Spleen (tissue), 11 donors: ENCODE measurements around the gene INKA2. TPM values are rescaled to one million over a fixed set of nuclear protein-coding genes. Genes with fewer than 3 reads are reported as not detected.

Experiments
- DNase-seq: peaks from one replicate; pipeline ENCODE4 v3.0.0-alpha.2; 2020
- H3K27ac ChIP-seq, 8 donors: fragments of 200-600 bp; sonication (generic) in 7 of 8; 1 replicate in 4 of 8; 2 replicates in 4 of 8; pipeline versions ENCODE4 v1.5.0 to v1.8.0; 2016 to 2021; ENCODE audit warnings: inconsistent platforms in 4 of 8, mild to moderate bottlenecking in 4 of 8, moderate library complexity in 1 of 8
- H3K27me3 ChIP-seq, 7 donors: fragments of 200-600 bp; sonication (generic) in 6 of 7; replicated peaks in 1 of 7; 1 replicate in 4 of 7; 2 replicates in 3 of 7; pipeline versions ENCODE4 v1.5.0 to v1.8.0; 2016 to 2021; ENCODE audit warnings: inconsistent platforms in 3 of 7, mild to moderate bottlenecking in 1 of 7
- H3K36me3 ChIP-seq, 6 donors: fragments of 200-600 bp; sonication (generic) in 5 of 6; 1 replicate in 4 of 6; 2 replicates in 2 of 6; pipeline versions ENCODE4 v1.5.0 to v1.8.0; 2016 to 2021; ENCODE audit warnings: inconsistent platforms in 2 of 6
- H3K4me1 ChIP-seq, 6 donors: fragments of 200-600 bp; sonication (generic) in 5 of 6; 1 replicate in 3 of 6; 2 replicates in 3 of 6; pipeline versions ENCODE4 v1.5.0 to v1.8.0; 2016 to 2021; ENCODE audit warnings: inconsistent platforms in 3 of 6
- H3K4me3 ChIP-seq, 8 donors: fragments of 200-600 bp; sonication (generic) in 7 of 8; 1 replicate in 4 of 8; 2 replicates in 4 of 8; pipeline versions ENCODE4 v1.5.0 to v1.8.0; 2016 to 2021; ENCODE audit warnings: inconsistent platforms in 4 of 8, mild to moderate bottlenecking in 4 of 8, moderate library complexity in 2 of 8
- H3K9me3 ChIP-seq, 8 donors: fragments of 200-600 bp; sonication (generic) in 7 of 8; 1 replicate in 4 of 8; 2 replicates in 4 of 8; pipeline versions ENCODE4 v1.5.0 to v1.8.0; 2016 to 2021; ENCODE audit warnings: inconsistent platforms in 4 of 8
- POLR2A ChIP-seq, 3 donors: fragments of 450-650 bp; IDR thresholded peaks; one replicate each; pipeline ENCODE4 v1.5.1; 2017; ENCODE audit warnings: antibody characterized with exemption in 3 of 3, mild to moderate bottlenecking in 1 of 3
- POLR2AphosphoS5 ChIP-seq, 3 donors: sonication (generic); formaldehyde crosslinking; IDR thresholded peaks; one replicate each; pipeline ENCODE4 v1.5.1; 2017; ENCODE audit warnings: antibody characterized with exemption in 3 of 3
- WGBS, 5 donors: extraction: QIAGEN DNeasy Blood & Tissue Kit in 3 of 5; methylation state at CpG; one replicate each; pipeline versions ENCODE4 v1.1.5 to v1.1.7; 2013 to 2018; 5-methylcytosine and 5-hydroxymethylcytosine counted together
- intact Hi-C: fragments of 100-400 bp; cut with DNase I; formaldehyde crosslinking; loops from one replicate; pipeline ENCODE4 v1.15.0; 2023; ENCODE audit warnings: low total_unique reads
- polyA plus RNA-seq, 3 donors: library from polyadenylated mRNA; stranded (reverse); fragments of 200-250 nt; gene quantifications; one replicate each; pipeline ENCODE4 v1.2.1, GENCODE V29; 2013
- total RNA-seq, 7 donors: library from RNA; depleted of rRNA in 3 of 7; stranded (reverse); fragments of >200 nt in 3 of 7; fragmentation: NEBNext Ultra II Directional in 4 of 7; extraction: Animal tissue kit (Norgen Biotek cat#: 25700) in 4 of 7; gene quantifications; one replicate each; pipeline versions ENCODE4 v1.1.0 to v1.2.1, GENCODE V29; 2016 to 2021
- TF ChIP-seq, protein P1 (sequence below), 11 experiments: fragments of 200-600 bp in 7 of 11; fragments of 450-650 bp in 4 of 11; sonication (generic) in 4 of 11; IDR thresholded peaks in 8 of 11; conservative IDR thresholded peaks in 3 of 11; 1 replicate in 7 of 11; 2 replicates in 4 of 11; pipeline versions ENCODE4 v1.4.0 to v1.8.0; 2016 to 2021; ENCODE audit warnings: antibody characterized with exemption in 11 of 11, inconsistent platforms in 4 of 11, mild to moderate bottlenecking in 1 of 11
- donor health status: healthy with polysubstance abuse.
- donor health status: DM: no; HTN: no; CAD: no; lungs with moderate emphysema.
- donor health status: DM: no; HTN: no; CAD: no.
- donor health status: Bipolar disorder and iron deficiency.
- donor health status: healthy.
- donor health status: DM: no; HTN: no; CAD: no.
- donor health status: DM: yes; HTN: yes; CAD: no.

Gene INKA2
- total and polyA plus RNA-seq, 10 donors, result 0.41 to 12.5 (median 6.4) TPM

DNA sequence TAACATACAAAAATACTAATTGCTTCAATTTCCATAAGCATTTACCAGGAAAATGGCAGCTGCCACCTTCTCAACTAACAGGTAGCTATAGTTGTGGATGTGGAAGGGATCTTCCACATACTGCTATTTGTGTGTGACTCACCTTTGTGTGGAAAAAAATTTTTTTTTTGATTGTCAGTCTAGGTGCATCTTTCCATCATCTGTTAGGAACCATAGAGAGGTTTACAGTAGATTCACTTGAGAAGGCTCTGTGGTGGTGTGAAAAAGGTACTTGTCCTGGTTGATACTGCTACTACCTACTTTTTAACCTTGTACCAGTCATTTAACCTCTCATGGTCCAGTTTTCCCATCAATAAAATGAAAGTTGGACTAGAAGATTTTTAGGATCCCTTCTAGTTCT lies 29.4 kb upstream of the INKA2 start:
- Histone ChIP-seq H3K36me3 (peaks cover 0 to 61% (median 45%) of the 10 kb centered on the region in 6 donors), H3K9me3 (no peaks in the 10 kb centered on the region), H3K4me1 (peaks cover 0 to 9% (median 2%) of the 10 kb centered on the region in 6 donors), H3K27ac (no peak overlapping the region), H3K27me3 (no peaks in the 10 kb centered on the region), H3K4me3 (no peak overlapping the region)
- no peak for DNase-seq
- TF ChIP-seq POLR2AphosphoS5 (IDR thresholded peaks at IDR 0.05) (no peak), POLR2A (IDR thresholded peaks at IDR 0.05) (no peak)
- TF ChIP-seq, protein P1, sequence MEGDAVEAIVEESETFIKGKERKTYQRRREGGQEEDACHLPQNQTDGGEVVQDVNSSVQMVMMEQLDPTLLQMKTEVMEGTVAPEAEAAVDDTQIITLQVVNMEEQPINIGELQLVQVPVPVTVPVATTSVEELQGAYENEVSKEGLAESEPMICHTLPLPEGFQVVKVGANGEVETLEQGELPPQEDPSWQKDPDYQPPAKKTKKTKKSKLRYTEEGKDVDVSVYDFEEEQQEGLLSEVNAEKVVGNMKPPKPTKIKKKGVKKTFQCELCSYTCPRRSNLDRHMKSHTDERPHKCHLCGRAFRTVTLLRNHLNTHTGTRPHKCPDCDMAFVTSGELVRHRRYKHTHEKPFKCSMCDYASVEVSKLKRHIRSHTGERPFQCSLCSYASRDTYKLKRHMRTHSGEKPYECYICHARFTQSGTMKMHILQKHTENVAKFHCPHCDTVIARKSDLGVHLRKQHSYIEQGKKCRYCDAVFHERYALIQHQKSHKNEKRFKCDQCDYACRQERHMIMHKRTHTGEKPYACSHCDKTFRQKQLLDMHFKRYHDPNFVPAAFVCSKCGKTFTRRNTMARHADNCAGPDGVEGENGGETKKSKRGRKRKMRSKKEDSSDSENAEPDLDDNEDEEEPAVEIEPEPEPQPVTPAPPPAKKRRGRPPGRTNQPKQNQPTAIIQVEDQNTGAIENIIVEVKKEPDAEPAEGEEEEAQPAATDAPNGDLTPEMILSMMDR (IDR thresholded peaks at IDR 0.05 in 8 of 11, conservative IDR thresholded peaks at IDR 0.05 in 3 of 11), result no peak
- intact Hi-C loops, result no loop called here

DNA sequence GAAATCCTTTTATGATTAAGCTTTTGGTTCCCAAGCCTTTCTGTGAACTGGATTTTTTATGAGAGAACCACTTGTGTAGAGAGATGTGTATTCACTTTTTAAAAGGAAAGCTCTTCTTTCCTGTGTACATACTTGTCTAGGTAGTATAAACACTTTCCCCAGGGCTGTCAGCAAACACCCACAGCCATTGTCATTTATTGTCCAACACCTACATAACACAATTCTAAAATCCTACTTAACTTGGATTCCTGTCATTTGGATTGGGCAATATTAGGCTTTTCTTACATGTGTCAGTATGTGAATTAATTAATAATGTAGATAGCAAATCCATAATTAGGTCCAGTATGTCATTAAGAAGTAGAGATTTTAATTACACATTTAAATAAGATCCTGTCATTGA lies 28.8 kb upstream of the INKA2 start:
- no peak overlapping the region for H3K4me3 ChIP-seq
- H3K27ac ChIP-seq, result peak overlapping the region in 1 of 8 donors; percentile 6
- intact Hi-C loops, result no loop called here

DNA sequence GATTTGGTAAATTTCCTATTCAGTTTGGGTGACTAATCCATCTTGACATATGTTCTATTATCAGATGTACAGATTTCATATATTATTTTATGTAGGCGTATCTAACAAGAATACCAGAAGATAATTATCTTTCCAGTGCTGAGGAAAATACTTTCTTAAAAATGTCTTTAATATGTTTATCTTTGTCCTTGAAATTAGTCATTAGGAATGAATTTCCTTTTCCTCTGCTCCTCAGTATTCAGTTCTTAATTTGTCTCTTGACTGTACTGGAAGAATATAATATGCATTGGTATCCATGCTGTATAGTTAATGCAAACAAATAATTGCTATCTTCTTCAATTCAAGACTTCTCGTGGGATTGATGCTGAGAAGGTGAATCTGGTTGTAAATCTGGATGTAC lies 23.1 kb upstream of the INKA2 start:
- Histone ChIP-seq H3K27me3 (no peaks in the 10 kb centered on the region), H3K36me3 (peaks cover 0 to 100% (median 74%) of the 10 kb centered on the region in 6 donors), H3K9me3 (no peaks in the 10 kb centered on the region), H3K27ac (no peak overlapping the region), H3K4me3 (no peak overlapping the region), H3K4me1 (peaks cover 2 to 18% (median 7%) of the 10 kb centered on the region in 6 donors)
- no peak for DNase-seq
- TF ChIP-seq POLR2AphosphoS5 (IDR thresholded peaks at IDR 0.05) (no peak), POLR2A (IDR thresholded peaks at IDR 0.05) (no peak)
- TF ChIP-seq, protein P1 (IDR thresholded peaks at IDR 0.05 in 8 of 11, conservative IDR thresholded peaks at IDR 0.05 in 3 of 11), result no peak
- intact Hi-C loops, result no loop called here
- WGBS, 5 donors, result 91 to 99% (median 95%) methylated on average over 2 of the region's 2 CpGs

More for the DNA sequence above, 28.8 kb upstream of the INKA2 start:
- Histone ChIP-seq H3K27me3 (no peaks in the 10 kb centered on the region), H3K36me3 (peaks cover 0 to 67% (median 52%) of the 10 kb centered on the region in 6 donors), H3K4me1 (peaks cover 0 to 9% (median 2%) of the 10 kb centered on the region in 6 donors), H3K9me3 (no peaks in the 10 kb centered on the region)
- TF ChIP-seq POLR2AphosphoS5 (IDR thresholded peaks at IDR 0.05), result no peak
- TF ChIP-seq, protein P1 (IDR thresholded peaks at IDR 0.05 in 8 of 11, conservative IDR thresholded peaks at IDR 0.05 in 3 of 11), result no peak
- TF ChIP-seq POLR2A (IDR thresholded peaks at IDR 0.05), result no peak
- no peak for DNase-seq

DNA sequence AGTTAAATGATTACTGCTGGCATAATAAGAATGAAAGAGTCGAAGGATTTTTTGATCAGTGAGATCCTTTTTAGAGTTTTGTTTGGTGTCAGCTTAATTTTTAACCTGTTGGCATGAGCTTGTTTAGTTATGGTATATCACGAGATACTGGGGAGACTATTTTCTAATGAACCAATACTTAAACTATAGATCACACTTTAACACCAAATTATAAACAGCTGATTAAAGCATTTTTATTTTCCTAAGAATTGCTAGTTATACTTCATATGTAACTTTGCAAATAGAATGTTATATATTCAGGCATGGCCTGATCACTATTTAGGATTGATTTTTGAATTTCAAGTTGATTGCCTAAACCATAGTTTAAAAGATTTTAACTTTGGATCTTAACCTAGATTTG lies 22.5 kb upstream of the INKA2 start:
- peaks cover 8 to 24% (median 13%) of the 10 kb centered on the region in 6 donors for H3K4me1 ChIP-seq
- H3K27ac ChIP-seq, result no peak overlapping the region
- intact Hi-C loops, result no loop called here
- DNase-seq, result no peak
- TF ChIP-seq POLR2A (IDR thresholded peaks at IDR 0.05) (no peak), POLR2AphosphoS5 (IDR thresholded peaks at IDR 0.05) (no peak)
- TF ChIP-seq, protein P1 (IDR thresholded peaks at IDR 0.05 in 8 of 11, conservative IDR thresholded peaks at IDR 0.05 in 3 of 11), result no peak
- H3K9me3 ChIP-seq, result no peaks in the 10 kb centered on the region
- H3K4me3 ChIP-seq, result no peak overlapping the region
- 95 to 97% (median 96%) methylated on average over 2 of the region's 2 CpGs for WGBS, 5 donors
- H3K36me3 ChIP-seq, result peaks cover 0 to 94% (median 69%) of the 10 kb centered on the region in 6 donors
- no peaks in the 10 kb centered on the region for H3K27me3 ChIP-seq
